ENCODE data around the gene PHETA1.
"Not testable (repeated sequence)": the region's sequence is repeated elsewhere in the genome, so short reads cannot be mapped to it uniquely, and the experiment has no call there.

- not testable (repeated sequence) for TF ChIP-seq CTCF (IDR thresholded peaks at IDR 0.05); ZFX (IDR thresholded peaks at IDR 0.05; ENCODE audit: borderline replicate concordance)
Observed at GRCh38 chr12:111402490-111402824, 33.6 kb upstream of the PHETA1 start.
